Psoas muscle (tissue), 8 donors: ENCODE results near the gene TMEM258. TPM values are rescaled to one million over a fixed set of nuclear protein-coding genes. Genes with fewer than 3 reads are reported as not detected.

Experiments used
- ATAC-seq, 4 donors: fragments of 200-7000 bp; cut with Tn5 transposase; one replicate each; pipeline ENCODE4 v1.9.1; 2020; ENCODE audit warnings: moderate library complexity in 3 of 4, mild to moderate bottlenecking in 2 of 4
- DNase-seq, 2 donors: peaks; one replicate each; pipeline ENCODE4 v3.0.0-alpha.2; 2020
- H3K27ac ChIP-seq: fragments of 200-600 bp; one replicate; pipeline ENCODE4 v1.8.0; 2022
- H3K27me3 ChIP-seq, 3 donors: fragments of 200-600 bp in 1 of 3; one replicate each; pipeline versions ENCODE4 v1.6.1 to v1.8.0; 2013 to 2022; ENCODE audit warnings: low read length in 2 of 3, mild to moderate bottlenecking in 2 of 3, moderate library complexity in 1 of 3; ENCODE audit not compliant: insufficient read depth in 3 of 3
- H3K36me3 ChIP-seq, 2 donors: fragments of 200-600 bp in 1 of 2; one replicate each; pipeline versions ENCODE4 v1.6.1 to v1.8.0; 2013 to 2022; ENCODE audit warnings: low read depth in 1 of 2, mild to moderate bottlenecking in 1 of 2, moderate library complexity in 1 of 2; ENCODE audit not compliant: insufficient read depth in 1 of 2
- H3K4me1 ChIP-seq: fragments of 200-600 bp; one replicate; pipeline ENCODE4 v1.8.0; 2022
- H3K4me3 ChIP-seq: fragments of 200-600 bp; one replicate; pipeline ENCODE4 v1.8.0; 2022; ENCODE audit warnings: mild to moderate bottlenecking
- H3K9me3 ChIP-seq: fragments of 200-600 bp; one replicate; pipeline ENCODE4 v1.8.0; 2022
- WGBS, 3 donors: extraction: QIAGEN DNeasy Blood & Tissue Kit; methylation state at CpG; one replicate each; pipeline versions ENCODE4 v1.1.6 to v1.1.7; 2013; 5-methylcytosine and 5-hydroxymethylcytosine counted together
- intact Hi-C, 2 donors: fragments of 100-400 bp; cut with DNase I; formaldehyde crosslinking; loops; one replicate each; pipeline versions ENCODE4 v1.11.0 to v1.14.2; 2022
- polyA plus RNA-seq, 3 donors: library from polyadenylated mRNA; stranded (reverse); fragments of 200-250 nt; gene quantifications; one replicate each; pipeline ENCODE4 v1.2.3, GENCODE V29; 2013
- total RNA-seq, 4 donors: library from RNA; stranded (reverse); fragmentation: NEBNext Ultra II Directional in 2 of 4; extraction: Animal tissue kit (Norgen Biotek cat#: 25700) in 2 of 4; gene quantifications; one replicate each; pipeline versions ENCODE4 v1.2.1 to v1.2.4, GENCODE V29; 2021 to 2023
- TF ChIP-seq, protein P1 (sequence below): fragments of 200-600 bp; IDR thresholded peaks from one replicate; pipeline ENCODE4 v1.8.0; 2022; ENCODE audit warnings: antibody characterized with exemption
- donor health status: healthy with polysubstance abuse.
- donor health status: DM: no; HTN: no; CAD: no; lungs with moderate emphysema.
- donor health status: Bipolar disorder and iron deficiency.
- donor health status: healthy.
- donor health status: DM: yes; HTN: yes; CAD: no.
- donor health status: DM: no; HTN: no; CAD: no.
- donor health status: DM: no; HTN: no; CAD: no.
- donor health status: DM: yes; HTN: yes; CAD: no.

Gene TMEM258
- total and polyA plus RNA-seq, 7 donors, result 76.0 to 177 (median 93.2) TPM

DNA sequence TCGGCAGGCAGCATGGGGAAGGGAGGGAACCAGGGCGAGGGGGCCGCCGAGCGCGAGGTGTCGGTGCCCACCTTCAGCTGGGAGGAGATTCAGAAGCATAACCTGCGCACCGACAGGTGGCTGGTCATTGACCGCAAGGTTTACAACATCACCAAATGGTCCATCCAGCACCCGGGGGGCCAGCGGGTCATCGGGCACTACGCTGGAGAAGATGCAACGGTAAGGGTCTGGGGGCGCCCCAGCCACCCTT lies 35.9 kb upstream of the TMEM258 start:
- H3K36me3 ChIP-seq, result no peaks in the 10 kb centered on the region
- H3K27ac ChIP-seq, result peak overlapping the region; percentile 41
- TF ChIP-seq, protein P1, sequence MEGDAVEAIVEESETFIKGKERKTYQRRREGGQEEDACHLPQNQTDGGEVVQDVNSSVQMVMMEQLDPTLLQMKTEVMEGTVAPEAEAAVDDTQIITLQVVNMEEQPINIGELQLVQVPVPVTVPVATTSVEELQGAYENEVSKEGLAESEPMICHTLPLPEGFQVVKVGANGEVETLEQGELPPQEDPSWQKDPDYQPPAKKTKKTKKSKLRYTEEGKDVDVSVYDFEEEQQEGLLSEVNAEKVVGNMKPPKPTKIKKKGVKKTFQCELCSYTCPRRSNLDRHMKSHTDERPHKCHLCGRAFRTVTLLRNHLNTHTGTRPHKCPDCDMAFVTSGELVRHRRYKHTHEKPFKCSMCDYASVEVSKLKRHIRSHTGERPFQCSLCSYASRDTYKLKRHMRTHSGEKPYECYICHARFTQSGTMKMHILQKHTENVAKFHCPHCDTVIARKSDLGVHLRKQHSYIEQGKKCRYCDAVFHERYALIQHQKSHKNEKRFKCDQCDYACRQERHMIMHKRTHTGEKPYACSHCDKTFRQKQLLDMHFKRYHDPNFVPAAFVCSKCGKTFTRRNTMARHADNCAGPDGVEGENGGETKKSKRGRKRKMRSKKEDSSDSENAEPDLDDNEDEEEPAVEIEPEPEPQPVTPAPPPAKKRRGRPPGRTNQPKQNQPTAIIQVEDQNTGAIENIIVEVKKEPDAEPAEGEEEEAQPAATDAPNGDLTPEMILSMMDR, result no peak
- peaks cover 12% of the 10 kb centered on the region for H3K4me1 ChIP-seq
- no peaks in the 10 kb centered on the region for H3K9me3 ChIP-seq
- WGBS, 3 donors, result 0 to 1% (median 0%) methylated on average over 14 to 16 of the region's 16 CpGs
- peak in 1 of 2 donors; percentile 24 for DNase-seq
- ATAC-seq, result no peak
- intact Hi-C loops, result no loop called here
- peak overlapping the region; percentile 60 for H3K4me3 ChIP-seq
- peaks cover 0 to 30% (median 10%) of the 10 kb centered on the region in 3 donors for H3K27me3 ChIP-seq

DNA sequence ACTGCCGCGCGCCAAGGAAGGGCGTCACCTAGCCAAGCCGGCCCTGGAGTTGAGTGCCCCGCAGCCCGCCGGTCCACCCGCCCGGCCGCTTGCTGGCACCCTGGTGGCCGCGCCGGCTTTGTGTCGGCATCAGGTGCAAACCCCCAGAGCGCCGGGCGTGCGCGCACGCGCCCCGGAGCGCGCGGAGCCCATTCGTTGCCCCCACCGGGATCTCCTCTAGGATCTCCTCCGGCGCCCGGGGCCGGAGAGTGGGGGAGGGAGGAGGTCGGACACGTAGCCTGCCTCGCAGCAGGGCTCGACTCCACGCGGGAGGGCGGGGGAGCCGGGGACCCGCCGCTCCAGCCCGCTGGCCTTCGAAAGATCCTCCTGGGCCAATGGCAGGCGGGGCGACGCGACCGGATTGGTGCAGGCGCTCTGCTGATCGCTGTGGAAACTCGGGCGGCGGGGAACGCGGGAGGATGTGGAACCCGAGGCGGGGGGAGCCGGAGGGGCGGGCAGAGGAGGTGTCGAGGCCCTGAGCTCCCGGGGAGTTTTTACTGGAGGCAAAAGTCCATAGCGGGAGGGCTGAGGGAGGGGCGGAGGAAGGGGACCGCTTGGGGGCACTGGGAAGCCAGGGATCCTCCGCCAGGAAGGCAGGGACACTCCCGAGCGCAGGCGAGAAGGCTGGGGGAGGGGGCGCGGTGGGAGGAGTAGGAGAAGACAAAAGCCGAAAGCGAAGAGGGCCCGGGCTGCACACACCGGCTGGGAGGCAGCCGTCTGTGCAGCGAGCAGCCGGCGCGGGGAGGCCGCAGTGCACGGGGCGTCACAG lies 35.4 kb upstream of the TMEM258 start, which contains the start of gene FADS2:
TSS of gene FADS2 (plus strand) at position 730 of the 808 bp plus-strand sequence. CDS start 91 bp downstream, outside the sequence.
- Histone ChIP-seq H3K4me3 (peak within 1 kb of the TSS; percentile 60), H3K4me1 (peaks cover 12% of the 10 kb centered on the region)
- ATAC-seq, result peak; percentile 60 to 82 (median 72)

DNA sequence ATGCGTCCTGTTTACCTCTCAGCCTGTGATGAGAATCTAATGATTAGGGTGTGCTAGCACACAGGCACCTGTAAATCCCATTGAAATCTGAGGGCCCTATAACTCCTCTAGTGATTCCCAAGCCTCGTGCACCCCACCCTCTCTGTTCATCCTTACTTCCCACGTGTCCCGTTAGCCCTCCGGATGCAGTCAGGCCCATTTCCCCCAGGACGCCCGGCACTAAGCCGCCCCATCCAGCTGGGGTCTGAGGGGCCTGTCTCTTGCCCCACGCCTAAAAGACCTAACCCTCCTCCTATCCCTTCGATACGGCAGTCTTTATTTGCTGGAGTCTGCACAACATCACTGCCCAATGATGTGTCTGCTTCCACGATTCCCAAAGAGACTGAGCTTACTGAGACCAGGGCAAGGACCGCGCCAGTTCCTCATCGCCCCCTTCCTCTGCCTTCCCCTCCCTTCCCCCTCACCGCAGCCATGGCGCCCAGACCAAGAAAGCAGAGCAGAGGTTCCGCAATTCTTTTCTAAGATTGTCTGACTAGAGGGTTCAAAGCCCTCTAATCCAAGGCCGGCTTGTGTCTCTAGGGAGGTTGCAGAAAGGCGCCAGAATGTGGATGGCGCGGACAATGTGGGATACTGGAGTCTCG lies 34.7 kb upstream of the TMEM258 start:
- Histone ChIP-seq H3K27me3 (peaks cover 0 to 30% (median 10%) of the 10 kb centered on the region in 3 donors), H3K27ac (peak overlapping the region; percentile 54), H3K36me3 (no peaks in the 10 kb centered on the region), H3K4me3 (peak overlapping the region; percentile 60), H3K4me1 (peaks cover 12% of the 10 kb centered on the region), H3K9me3 (no peaks in the 10 kb centered on the region)
- WGBS, 3 donors, result 19 to 29% (median 24%) methylated on average over 22 to 23 of the region's 23 CpGs
- DNase-seq (no peak), ATAC-seq (peak in 2 of 4 donors; percentile 13 to 23)
- intact Hi-C loops, result no loop called here
- TF ChIP-seq, protein P1, result no peak

More for the DNA sequence above, 35.4 kb upstream of the TMEM258 start, which contains the start of gene FADS2:
- Histone ChIP-seq H3K36me3 (no peaks in the 10 kb centered on the region), H3K9me3 (no peaks in the 10 kb centered on the region), H3K27ac (peak within 1 kb of the TSS; percentile 54), H3K27me3 (peaks cover 0 to 30% (median 10%) of the 10 kb centered on the region in 3 donors)
- intact Hi-C loops, result no loop called here
- 1 to 2% (median 1%) methylated on average over 65 to 83 of the region's 83 CpGs for WGBS, 3 donors
- peak; percentile 88 to 90 for DNase-seq
- TF ChIP-seq, protein P1, result no peak

DNA sequence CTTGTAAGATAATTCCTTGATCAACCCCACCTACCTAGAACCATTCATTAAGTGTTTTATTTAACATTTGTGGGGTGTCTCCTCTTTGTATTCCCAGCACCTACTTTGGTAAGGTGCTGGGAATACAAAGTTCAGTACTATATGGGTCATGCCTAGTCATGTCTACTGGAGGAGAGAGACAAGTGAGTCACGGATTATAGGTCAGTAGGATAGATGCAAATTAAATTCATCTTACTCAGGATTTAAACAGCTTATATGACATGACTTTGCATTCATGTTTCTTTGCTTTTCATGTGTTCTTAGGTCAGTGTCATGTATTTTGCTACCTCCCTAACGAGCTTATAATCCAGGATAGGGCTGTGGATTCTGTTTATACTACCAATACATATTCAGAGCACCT lies 27.8 kb upstream of the TMEM258 start:
- Histone ChIP-seq H3K36me3 (no peaks in the 10 kb centered on the region), H3K27me3 (no peaks in the 10 kb centered on the region), H3K9me3 (no peaks in the 10 kb centered on the region), H3K4me3 (no peak overlapping the region), H3K4me1 (peaks cover 9% of the 10 kb centered on the region), H3K27ac (no peak overlapping the region)
- ATAC-seq, result no peak
- whole genome bisulfite sequencing, 3 donors, result 93 to 96% (median 94%) methylated on average over 2 of the region's 2 CpGs
- intact Hi-C loops, result no loop called here
- no peak for DNase-seq
- TF ChIP-seq, protein P1, result no peak
